GM10266 (cell line): ENCODE data around the gene RIPK4.

Experiments
- DNase-seq: peaks from one replicate; pipeline ENCODE4 v3.0.0; 2012; ENCODE audit errors: extremely low spot score
- TF ChIP-seq, protein P1 (sequence below): IDR thresholded peaks from 2 replicates; pipeline ENCODE4 v1.5.1; 2012; ENCODE audit warnings: mild to moderate bottlenecking, low read depth; ENCODE audit not compliant: control insufficient read depth, insufficient read depth; ENCODE audit errors: missing control alignments

Gene RIPK4

DNA sequence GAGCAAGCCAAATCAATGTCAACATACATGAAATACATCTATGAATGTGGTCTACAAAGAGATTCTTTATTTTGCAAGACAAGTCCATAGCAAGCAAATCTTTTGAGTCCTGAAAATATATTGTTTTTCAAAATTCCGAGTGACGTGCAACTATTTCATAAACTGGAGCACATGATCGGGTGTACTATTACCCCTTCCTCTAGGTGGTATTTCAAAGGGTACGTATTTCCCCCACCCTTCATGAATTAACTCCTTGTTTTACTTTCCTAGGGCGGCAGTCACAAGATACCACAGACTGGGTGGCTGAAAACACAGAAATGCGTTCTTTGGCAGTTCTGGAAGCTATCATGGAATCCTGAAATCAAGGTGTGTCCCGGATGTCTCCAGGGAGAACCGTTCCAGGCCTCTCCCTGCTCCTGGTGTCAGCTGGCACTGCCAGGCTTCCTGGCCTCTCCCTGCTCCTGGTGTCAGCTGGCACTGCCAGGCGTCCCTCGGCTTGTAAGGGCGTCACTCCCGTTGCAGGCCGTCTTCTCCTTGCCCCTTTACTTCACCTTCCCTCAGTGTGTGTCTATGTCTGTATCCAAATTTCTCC is 55.3 kb downstream of the RIPK4 start:
- DNase-seq = no peak
- TF ChIP-seq, protein P1, sequence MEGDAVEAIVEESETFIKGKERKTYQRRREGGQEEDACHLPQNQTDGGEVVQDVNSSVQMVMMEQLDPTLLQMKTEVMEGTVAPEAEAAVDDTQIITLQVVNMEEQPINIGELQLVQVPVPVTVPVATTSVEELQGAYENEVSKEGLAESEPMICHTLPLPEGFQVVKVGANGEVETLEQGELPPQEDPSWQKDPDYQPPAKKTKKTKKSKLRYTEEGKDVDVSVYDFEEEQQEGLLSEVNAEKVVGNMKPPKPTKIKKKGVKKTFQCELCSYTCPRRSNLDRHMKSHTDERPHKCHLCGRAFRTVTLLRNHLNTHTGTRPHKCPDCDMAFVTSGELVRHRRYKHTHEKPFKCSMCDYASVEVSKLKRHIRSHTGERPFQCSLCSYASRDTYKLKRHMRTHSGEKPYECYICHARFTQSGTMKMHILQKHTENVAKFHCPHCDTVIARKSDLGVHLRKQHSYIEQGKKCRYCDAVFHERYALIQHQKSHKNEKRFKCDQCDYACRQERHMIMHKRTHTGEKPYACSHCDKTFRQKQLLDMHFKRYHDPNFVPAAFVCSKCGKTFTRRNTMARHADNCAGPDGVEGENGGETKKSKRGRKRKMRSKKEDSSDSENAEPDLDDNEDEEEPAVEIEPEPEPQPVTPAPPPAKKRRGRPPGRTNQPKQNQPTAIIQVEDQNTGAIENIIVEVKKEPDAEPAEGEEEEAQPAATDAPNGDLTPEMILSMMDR = no peak

DNA sequence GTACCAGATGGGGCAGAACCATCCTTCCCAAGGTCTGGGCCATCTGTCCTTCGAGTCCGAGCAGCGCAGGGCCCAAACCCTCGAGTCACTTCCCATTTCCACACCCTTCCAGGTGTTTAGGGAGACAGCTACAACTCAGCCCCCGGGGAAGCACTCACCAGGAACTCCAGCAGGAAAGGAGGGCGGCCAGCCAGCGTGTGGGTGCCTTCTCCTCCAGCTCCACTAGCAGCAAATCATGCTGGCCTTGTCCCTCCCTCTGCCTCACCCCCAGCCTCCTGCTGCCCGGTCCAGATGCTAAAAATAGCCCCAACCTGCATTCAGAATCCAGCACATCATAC is 56.1 kb downstream of the RIPK4 start:
- no peak for DNase-seq
- TF ChIP-seq, protein P1 = no peak

DNA sequence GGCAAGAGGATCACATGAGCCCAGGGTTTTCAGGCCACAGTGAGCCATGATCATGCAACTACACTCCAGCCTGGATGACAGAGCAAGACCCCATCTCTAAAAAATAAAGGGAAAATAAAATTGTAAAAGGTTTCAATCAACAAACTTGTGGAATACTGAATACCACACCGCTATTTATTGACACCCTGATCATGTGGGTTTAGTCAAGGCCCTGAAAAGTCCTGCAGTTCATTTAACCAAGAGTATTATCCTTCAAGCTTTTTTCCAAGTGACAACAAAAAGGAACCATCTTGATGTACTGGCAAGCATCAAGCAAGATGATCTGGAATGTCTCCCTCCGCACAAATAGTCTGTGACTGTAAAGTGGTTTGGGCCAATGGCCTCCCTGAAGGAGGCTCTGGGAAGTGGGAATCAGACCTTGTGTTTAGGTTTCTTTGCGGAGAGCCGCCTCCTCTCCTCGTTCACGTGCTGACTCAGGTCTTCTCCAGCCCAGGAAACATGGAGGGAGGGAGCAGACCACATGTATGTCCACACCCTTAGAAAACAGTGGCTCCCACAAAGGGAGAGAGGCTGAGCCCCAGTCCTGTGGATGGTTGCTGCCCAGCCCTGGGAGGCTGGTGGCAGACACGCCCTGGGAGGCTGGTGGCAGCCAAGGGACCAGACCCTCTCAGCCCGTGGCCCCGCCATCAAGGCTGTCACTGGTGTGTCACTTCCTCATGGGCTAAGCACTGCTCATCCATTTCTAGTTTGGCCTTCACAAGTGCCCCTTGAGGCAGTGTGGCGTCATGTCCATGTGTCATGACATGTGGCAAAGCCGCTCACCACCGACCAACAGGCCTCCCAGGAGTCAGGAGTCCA is 56.7 kb downstream of the RIPK4 start:
- DNase-seq = no peak
- TF ChIP-seq, protein P1 = no peak

DNA sequence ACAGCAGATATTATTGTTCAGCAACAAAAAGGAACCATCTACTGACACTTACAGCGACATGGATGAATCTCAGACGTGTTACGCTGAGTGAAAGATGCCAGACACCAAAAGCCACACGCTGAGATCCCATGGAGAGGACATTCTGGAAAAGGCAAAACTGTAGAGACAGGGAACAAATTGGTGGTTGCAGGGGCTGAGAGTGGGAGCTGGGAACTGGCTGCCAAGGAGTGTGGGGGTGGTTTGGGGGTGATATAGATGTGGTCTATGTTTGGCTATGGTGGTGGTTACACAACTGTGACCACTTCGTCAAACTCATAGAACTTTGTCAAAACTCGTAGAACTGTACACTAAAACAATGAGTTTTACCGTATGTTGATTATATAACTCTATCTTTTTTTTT is 57.7 kb downstream of the RIPK4 start:
- DNase-seq = no peak
- TF ChIP-seq, protein P1 = no peak

DNA sequence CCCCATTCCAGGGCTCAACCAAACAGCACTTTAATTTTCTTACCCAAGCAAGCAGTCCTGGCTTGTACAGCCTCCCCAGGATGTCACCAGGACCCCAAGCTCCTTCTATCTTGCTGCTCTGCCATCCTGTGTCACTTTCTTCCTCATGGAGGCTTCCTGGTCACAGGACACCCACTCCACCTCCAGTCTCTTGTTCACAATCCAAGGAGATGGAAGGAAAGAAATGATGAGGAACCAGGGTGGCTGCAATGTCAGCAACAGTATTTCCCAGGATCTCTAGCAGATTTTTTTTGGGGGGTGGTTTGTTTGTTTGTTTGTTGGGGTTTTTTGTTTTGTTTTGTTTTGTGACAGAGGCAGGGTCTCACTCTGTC is 58.9 kb downstream of the RIPK4 start:
- TF ChIP-seq, protein P1 = no peak
- DNase-seq = no peak

DNA sequence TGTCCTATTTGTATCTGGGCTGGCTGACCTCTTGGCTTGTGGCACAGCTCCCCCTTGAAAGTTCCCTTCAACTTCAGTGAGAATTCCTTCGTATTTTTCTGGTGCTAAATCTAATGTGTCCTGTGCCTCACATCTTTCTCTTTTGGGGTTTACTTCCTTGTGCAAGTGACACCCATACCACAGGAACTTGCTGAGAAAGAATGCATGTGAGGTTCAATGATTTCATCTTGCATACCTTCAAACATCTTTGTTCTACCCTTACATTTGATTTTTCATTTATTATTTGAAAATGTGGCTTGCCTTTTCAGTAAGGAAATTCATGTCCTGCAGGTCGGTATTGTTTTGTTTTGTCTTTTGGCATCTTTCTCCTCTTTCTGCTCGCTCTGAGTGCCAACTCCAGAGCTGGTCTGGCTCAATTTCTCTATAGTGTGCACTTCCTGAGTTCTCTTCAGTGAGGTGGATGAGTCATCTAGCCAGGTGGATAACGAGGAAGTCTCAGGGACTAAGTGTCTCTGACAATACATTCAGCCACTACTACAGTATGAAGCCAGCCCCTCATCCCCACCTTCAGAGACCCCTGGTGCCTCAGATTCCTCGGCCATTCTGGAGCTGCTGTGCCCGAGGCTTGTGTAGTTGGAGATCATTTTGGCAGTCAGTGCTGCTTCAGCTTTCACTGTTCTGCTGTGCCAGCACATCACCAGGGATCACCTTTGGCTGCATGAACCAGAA is 59.5 kb downstream of the RIPK4 start:
- DNase-seq = no peak
- TF ChIP-seq, protein P1 = no peak

DNA sequence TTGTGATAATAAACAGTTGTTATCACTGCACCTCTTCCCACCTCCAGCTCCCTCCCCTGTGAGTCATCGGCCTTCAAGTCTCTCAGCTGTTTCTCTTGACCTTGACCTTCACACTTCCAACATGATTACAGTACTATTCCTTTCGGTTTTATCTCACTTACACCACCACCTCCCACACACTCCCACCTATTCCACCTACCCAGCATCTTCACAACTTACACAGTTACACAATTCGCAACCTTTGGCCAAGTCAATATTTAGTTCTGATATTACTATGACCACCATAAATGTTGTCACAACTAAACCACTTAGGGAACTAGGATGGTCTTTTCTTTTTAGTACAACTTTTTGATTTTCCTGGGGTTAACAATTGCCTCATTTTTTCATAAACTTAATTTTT is 60.2 kb downstream of the RIPK4 start:
- DNase-seq = no peak

More for the DNA sequence above, 60.2 kb downstream of the RIPK4 start:
- TF ChIP-seq, protein P1 = no peak
